ENCODE data around the gene CTAG1B. TPM values are rescaled to one million over a fixed set of nuclear protein-coding genes. Genes with fewer than 3 reads are reported as not detected.
"Not testable (repeated sequence)": the region's sequence is repeated elsewhere in the genome, so short reads cannot be mapped to it uniquely, and the experiment has no call there.

Gene CTAG1B
- total and polyA plus RNA-seq, 12 donors = 0.57 TPM; not detected in 11

DNA sequence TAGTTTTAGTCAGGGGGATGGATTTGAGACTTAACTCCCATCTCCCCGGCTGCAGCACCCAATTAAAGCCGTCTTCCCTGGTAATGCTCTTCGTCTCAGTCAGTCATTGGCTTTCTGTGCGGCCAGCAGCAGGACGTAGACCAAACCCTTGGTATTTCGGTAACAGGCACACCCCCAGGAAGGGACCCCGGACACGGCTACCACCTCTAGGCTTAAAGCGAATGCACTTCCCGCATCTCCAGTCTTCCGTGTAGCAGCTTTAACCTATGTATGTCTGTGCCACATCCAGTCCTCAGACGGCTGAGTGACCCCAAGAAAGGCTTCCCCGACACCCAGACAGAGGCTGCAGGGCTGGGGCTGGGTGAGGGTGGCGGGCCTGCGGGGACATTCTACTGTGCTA is 35.8 kb upstream of the CTAG1B start:
- TF ChIP-seq, protein P1, sequence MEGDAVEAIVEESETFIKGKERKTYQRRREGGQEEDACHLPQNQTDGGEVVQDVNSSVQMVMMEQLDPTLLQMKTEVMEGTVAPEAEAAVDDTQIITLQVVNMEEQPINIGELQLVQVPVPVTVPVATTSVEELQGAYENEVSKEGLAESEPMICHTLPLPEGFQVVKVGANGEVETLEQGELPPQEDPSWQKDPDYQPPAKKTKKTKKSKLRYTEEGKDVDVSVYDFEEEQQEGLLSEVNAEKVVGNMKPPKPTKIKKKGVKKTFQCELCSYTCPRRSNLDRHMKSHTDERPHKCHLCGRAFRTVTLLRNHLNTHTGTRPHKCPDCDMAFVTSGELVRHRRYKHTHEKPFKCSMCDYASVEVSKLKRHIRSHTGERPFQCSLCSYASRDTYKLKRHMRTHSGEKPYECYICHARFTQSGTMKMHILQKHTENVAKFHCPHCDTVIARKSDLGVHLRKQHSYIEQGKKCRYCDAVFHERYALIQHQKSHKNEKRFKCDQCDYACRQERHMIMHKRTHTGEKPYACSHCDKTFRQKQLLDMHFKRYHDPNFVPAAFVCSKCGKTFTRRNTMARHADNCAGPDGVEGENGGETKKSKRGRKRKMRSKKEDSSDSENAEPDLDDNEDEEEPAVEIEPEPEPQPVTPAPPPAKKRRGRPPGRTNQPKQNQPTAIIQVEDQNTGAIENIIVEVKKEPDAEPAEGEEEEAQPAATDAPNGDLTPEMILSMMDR (IDR thresholded peaks at IDR 0.05) = no peak
- TF ChIP-seq POLR2A (IDR thresholded peaks at IDR 0.05) = no peak
- H3K9me3 ChIP-seq (replicated peaks in 1 of 3) = no peaks in the 10 kb centered on the region
- no peak overlapping the region for H3K4me3 ChIP-seq
- intact Hi-C loops (cut with DNase I) = no loop called here
- no peak overlapping the region for H3K27ac ChIP-seq
- no peaks in the 10 kb centered on the region for H3K36me3 ChIP-seq (replicated peaks in 1 of 2)
- H3K4me1 ChIP-seq (replicated peaks in 1 of 2) = no peaks in the 10 kb centered on the region
- whole genome bisulfite sequencing, 4 donors = 86 to 94% (median 91%) methylated on average over 6 to 15 of the region's 15 CpGs
- DNase-seq = no peak
- peaks cover 5% of the 10 kb centered on the region for H3K27me3 ChIP-seq

DNA sequence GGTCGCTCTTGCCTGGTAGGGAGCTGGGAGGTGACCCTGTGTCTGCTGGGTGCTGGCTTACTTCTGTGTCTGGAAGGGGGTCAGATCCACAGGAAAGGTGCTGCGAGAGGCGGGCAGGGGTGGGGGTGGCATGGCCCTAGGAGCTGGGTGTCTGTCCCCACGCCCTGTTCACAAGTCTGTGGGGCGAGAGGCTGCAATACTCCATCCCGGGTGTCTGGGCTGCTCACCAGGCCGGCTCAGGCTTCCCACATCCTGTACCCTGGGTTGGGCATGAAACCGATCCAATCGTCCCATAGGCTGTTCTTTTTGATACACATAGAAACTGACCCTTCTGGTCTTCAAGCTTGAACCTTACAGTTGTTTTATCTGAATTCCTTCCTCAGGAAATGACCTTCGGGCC is 35.3 kb upstream of the CTAG1B start:
- Histone ChIP-seq H3K9me3 (replicated peaks in 1 of 3) (no peaks in the 10 kb centered on the region), H3K36me3 (replicated peaks in 1 of 2) (no peaks in the 10 kb centered on the region), H3K4me3 (no peak overlapping the region), H3K4me1 (replicated peaks in 1 of 2) (no peaks in the 10 kb centered on the region), H3K27me3 (peaks cover 5% of the 10 kb centered on the region), H3K27ac (no peak overlapping the region)
- TF ChIP-seq POLR2A (IDR thresholded peaks at IDR 0.05) = no peak
- TF ChIP-seq, protein P1 (IDR thresholded peaks at IDR 0.05) = no peak
- 79 to 81% (median 79%) methylated on average over 6 to 10 of the region's 10 CpGs; no CpG with 5 or more reads in 1 of the 4 donors for WGBS, 4 donors
- intact Hi-C loops (cut with DNase I) = no loop called here
- no peak for DNase-seq

DNA sequence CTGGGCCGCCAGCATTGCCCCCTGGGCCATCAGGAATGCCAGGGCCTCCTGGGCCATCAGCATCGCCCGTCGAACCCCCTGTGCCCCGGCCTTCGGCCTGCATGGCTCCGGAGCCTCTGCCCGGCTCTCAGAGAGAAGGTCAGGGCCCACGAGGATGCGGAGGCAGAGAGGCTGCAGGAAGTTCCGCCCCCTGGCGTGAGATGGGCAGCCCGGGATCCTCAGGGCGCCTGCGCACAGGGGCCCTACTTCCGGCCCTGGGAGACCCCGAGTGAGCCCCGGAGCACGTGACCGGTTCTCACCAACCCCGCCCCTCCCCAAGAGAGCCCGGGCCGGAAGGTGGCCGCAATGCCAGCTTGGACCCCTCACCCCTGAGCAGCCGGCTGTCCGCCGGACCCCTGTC is 34.3 kb upstream of the CTAG1B start, which contains the start of gene CTAG2:
CTAG2 (minus strand) TSS at position 167 of the 400 bp plus-strand sequence; CDS start at position 103, 64 bp downstream.
- H3K4me3 ChIP-seq; H3K36me3 ChIP-seq (replicated peaks in 1 of 2); DNase-seq; H3K27ac ChIP-seq; H3K9me3 ChIP-seq (replicated peaks in 1 of 3); H3K4me1 ChIP-seq (replicated peaks in 1 of 2); intact Hi-C loops (cut with DNase I); H3K27me3 ChIP-seq: not testable (repeated sequence)
- WGBS, 4 donors = no CpG with 5 or more reads among the region's 27 CpGs

- WGBS, 4 donors = 83 to 94% (median 89%) methylated on average over 7 to 23 of the region's 23 CpGs
- TF ChIP-seq POLR2A (IDR thresholded peaks at IDR 0.05) = no peak
- TF ChIP-seq, protein P1 (IDR thresholded peaks at IDR 0.05) = no peak
Observed at GRCh38 chrX:154653048-154653401, 33.9 kb upstream of the CTAG1B start.

DNA sequence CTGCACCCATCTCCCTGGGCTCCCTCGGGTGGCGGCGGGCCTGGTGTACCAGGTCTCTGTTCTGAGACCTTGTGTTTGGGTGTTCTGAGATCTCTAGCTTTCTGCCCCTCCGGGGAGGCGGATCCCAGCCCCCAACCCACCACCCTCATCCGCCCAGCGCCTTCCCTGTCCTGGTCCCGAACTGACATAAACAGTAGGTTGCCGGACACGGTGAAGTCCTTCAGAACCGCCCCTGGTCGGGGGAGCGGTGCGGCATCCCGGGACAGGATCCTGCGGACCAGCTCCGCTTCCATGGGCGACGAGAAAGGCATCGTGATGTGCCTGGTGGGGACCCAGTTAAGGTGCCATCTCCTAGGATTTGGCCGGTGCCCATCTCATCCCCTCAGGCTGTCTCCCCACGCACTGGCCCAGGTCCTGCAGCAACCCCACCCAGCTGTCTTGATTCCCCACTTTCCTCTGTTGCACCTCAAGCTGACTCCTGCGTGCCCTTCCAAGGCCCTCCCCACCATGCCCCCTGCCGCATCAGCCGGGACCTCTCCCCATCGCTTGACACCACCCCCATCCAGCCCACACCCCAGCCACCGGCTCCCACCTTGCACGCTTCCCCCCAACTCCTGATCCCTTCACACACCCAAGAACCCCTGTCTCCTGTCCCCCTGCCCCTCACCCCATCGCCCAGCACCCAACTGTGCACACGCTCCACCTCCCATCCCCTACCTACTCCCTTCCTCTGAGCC is 33.4 kb upstream of the CTAG1B start:
- Histone ChIP-seq H3K4me3 (no peak overlapping the region), H3K9me3 (replicated peaks in 1 of 3) (no peaks in the 10 kb centered on the region), H3K36me3 (replicated peaks in 1 of 2) (no peaks in the 10 kb centered on the region), H3K27me3 (peaks cover 5% of the 10 kb centered on the region), H3K4me1 (replicated peaks in 1 of 2) (no peaks in the 10 kb centered on the region), H3K27ac (no peak overlapping the region)
- intact Hi-C loops (cut with DNase I) = no loop called here
- no peak for TF ChIP-seq POLR2A (IDR thresholded peaks at IDR 0.05)
- TF ChIP-seq, protein P1 (IDR thresholded peaks at IDR 0.05) = no peak
- 91 to 96% (median 93%) methylated on average over 9 to 30 of the region's 30 CpGs for WGBS, 4 donors
- DNase-seq = no peak

More at GRCh38 chrX:154653048-154653401, 33.9 kb upstream of the CTAG1B start:
- intact Hi-C loops (cut with DNase I) = no loop called here
- DNase-seq = no peak
- H3K36me3 ChIP-seq (replicated peaks in 1 of 2) = no peaks in the 10 kb centered on the region
- no peak overlapping the region for H3K27ac ChIP-seq
- no peak overlapping the region for H3K4me3 ChIP-seq
- no peaks in the 10 kb centered on the region for H3K9me3 ChIP-seq (replicated peaks in 1 of 3)
- H3K27me3 ChIP-seq = peaks cover 5% of the 10 kb centered on the region
- H3K4me1 ChIP-seq (replicated peaks in 1 of 2) = no peaks in the 10 kb centered on the region
